H1 (cell line): ENCODE data around the gene EIF2B5. TPM values are rescaled to one million over a fixed set of nuclear protein-coding genes. Genes with fewer than 3 reads are reported as not detected.
A peak's percentile ranks its signal among the peaks of the same experiment; 100 is the strongest.

Source experiments
- CTCF ChIA-PET: fragments of 300-600 bp; sonication (Branson Sonifier 250); formaldehyde crosslinking; loops from one replicate; lab custom pipeline; 2021; ENCODE audit not compliant: partially characterized antibody; lab: Charles Lee
- POLR2A ChIA-PET: fragments of 300-600 bp; sonication (Branson Sonifier 250); formaldehyde crosslinking; loops from one replicate; lab custom pipeline; 2021; ENCODE audit warnings: inconsistent platforms; ENCODE audit not compliant: partially characterized antibody; lab: Charles Lee
- DNase-seq, 2 experiments: peaks; one replicate each; pipeline versions ENCODE4 v3.0.0 to v3.0.0-alpha.2; 2010 to 2022; ENCODE audit warnings: low spot score in 2 of 2, low read depth in 1 of 2, mixed read lengths in 1 of 2
- FAIRE-seq: peaks from 2 replicates; lab custom pipeline; 2011; peaks lifted over from hg19 to GRCh38; lab: Jason Lieb, UNC
- H2AFZ ChIP-seq: 2 replicates; pipeline ENCODE4 v1.8.1; 2012; ENCODE audit warnings: low read length, inconsistent platforms
- H2AK5ac ChIP-seq: 2 replicates; pipeline ENCODE4 v1.6.1; 2013; ENCODE audit warnings: low read depth, low read length
- H2BK120ac ChIP-seq: replicated peaks from 2 replicates; pipeline ENCODE3; 2013; ENCODE audit warnings: low read depth, low read length, inconsistent platforms
- H2BK12ac ChIP-seq: 2 replicates; pipeline ENCODE4 v1.6.1; 2013; ENCODE audit warnings: low read depth, low read length
- H2BK15ac ChIP-seq: 2 replicates; pipeline ENCODE4 v1.6.1; 2013; ENCODE audit warnings: low read length
- H2BK20ac ChIP-seq: 2 replicates; pipeline ENCODE4 v1.6.1; 2013; ENCODE audit warnings: low read length
- H2BK5ac ChIP-seq: 2 replicates; pipeline ENCODE4 v1.6.1; 2013; ENCODE audit warnings: low read depth, low read length
- H3K14ac ChIP-seq: 2 replicates; pipeline ENCODE4 v1.6.1; 2013; ENCODE audit warnings: inconsistent platforms; ENCODE audit not compliant: insufficient read length
- H3K18ac ChIP-seq: 2 replicates; pipeline ENCODE4 v1.6.1; 2013; ENCODE audit warnings: low read length; ENCODE audit errors: extremely low read depth
- H3K23ac ChIP-seq: 2 replicates; pipeline ENCODE4 v1.6.1; 2013; ENCODE audit warnings: inconsistent platforms; ENCODE audit not compliant: insufficient read length
- H3K23me2 ChIP-seq: 2 replicates; pipeline ENCODE4 v1.6.1; 2013; ENCODE audit warnings: low read depth, low read length
- H3K27ac ChIP-seq: 2 replicates; pipeline ENCODE4 v1.6.1; 2011; ENCODE audit warnings: low read depth, low read length, inconsistent platforms
- H3K27me3 ChIP-seq, 4 experiments: replicated peaks in 1 of 4; 1 replicate in 1 of 4; 2 replicates in 3 of 4; pipeline versions ENCODE4 v1.6.1 to v1.8.1; 2011 to 2013; ENCODE audit warnings: low read length in 3 of 4, mild to moderate bottlenecking in 3 of 4, inconsistent platforms in 2 of 4, mixed read lengths in 2 of 4, moderate library complexity in 1 of 4; ENCODE audit not compliant: control insufficient read depth in 3 of 4, insufficient read depth in 3 of 4; ENCODE audit errors: extremely low read depth in 1 of 4
- H3K36me3 ChIP-seq, 4 experiments: 2 replicates each; pipeline versions ENCODE4 v1.6.1 to v1.8.1; 2011 to 2013; ENCODE audit warnings: mild to moderate bottlenecking in 4 of 4, low read length in 3 of 4, moderate library complexity in 2 of 4, control low read depth in 1 of 4, inconsistent platforms in 1 of 4; ENCODE audit not compliant: insufficient read depth in 4 of 4, control insufficient read depth in 2 of 4
- H3K4ac ChIP-seq: replicated peaks from 2 replicates; pipeline ENCODE3; 2013; ENCODE audit warnings: low read length, low read depth, mixed read lengths, inconsistent platforms; ENCODE audit not compliant: insufficient read length
- H3K4me1 ChIP-seq, 4 experiments: replicated peaks in 1 of 4; 1 replicate in 1 of 4; 2 replicates in 3 of 4; pipeline versions ENCODE4 v1.6.1 to v1.8.1; 2011 to 2013; ENCODE audit warnings: low read length in 3 of 4, inconsistent platforms in 2 of 4, mixed read lengths in 1 of 4; ENCODE audit not compliant: insufficient read depth in 4 of 4, control insufficient read depth in 3 of 4
- H3K4me2 ChIP-seq, 2 experiments: 2 replicates each; pipeline versions ENCODE4 v1.6.1 to v1.8.1; 2011 to 2013; ENCODE audit warnings: low read depth in 2 of 2, low read length in 2 of 2, control low read depth in 1 of 2, inconsistent platforms in 1 of 2, mild to moderate bottlenecking in 1 of 2; ENCODE audit not compliant: insufficient read depth in 1 of 2
- H3K4me3 ChIP-seq, 4 experiments: fragments of 200-600, 300-600 bp in 1 of 4; sonication (generic), shearing (Covaris generic), sonication (Bioruptor Twin) in 1 of 4; 2 replicates each; pipeline versions ENCODE4 v1.5.1 to v1.8.1; 2011 to 2016; ENCODE audit warnings: low read length in 4 of 4, low read depth in 3 of 4, control low read depth in 2 of 4, inconsistent platforms in 2 of 4, mild to moderate bottlenecking in 2 of 4, mixed read lengths in 1 of 4, moderate library complexity in 1 of 4; ENCODE audit not compliant: insufficient read depth in 2 of 4; ENCODE audit errors: extremely low read depth in 1 of 4
- H3K56ac ChIP-seq: replicated peaks from 2 replicates; pipeline ENCODE3; 2013; ENCODE audit warnings: low read depth, mild to moderate bottlenecking, mixed read lengths, low read length, inconsistent platforms; ENCODE audit not compliant: insufficient read length
- H3K79me1 ChIP-seq: 2 replicates; pipeline ENCODE4 v1.6.1; 2013; ENCODE audit warnings: low read depth, low read length, control low read depth
- H3K79me2 ChIP-seq, 2 experiments: 2 replicates each; pipeline versions ENCODE4 v1.6.1 to v1.8.1; 2012 to 2013; ENCODE audit warnings: low read length in 2 of 2, mild to moderate bottlenecking in 2 of 2, inconsistent platforms in 1 of 2; ENCODE audit not compliant: insufficient read depth in 2 of 2, control insufficient read depth in 1 of 2
- H3K9ac ChIP-seq, 4 experiments: replicated peaks in 1 of 4; 1 replicate in 1 of 4; 2 replicates in 3 of 4; pipeline versions ENCODE4 v1.6.1 to v1.8.1; 2011 to 2013; ENCODE audit warnings: low read depth in 3 of 4, low read length in 3 of 4, control low read depth in 2 of 4, mild to moderate bottlenecking in 2 of 4, moderate library complexity in 2 of 4, inconsistent platforms in 1 of 4; ENCODE audit errors: extremely low read depth in 1 of 4
- H3K9me3 ChIP-seq, 2 experiments: 2 replicates each; pipeline versions ENCODE4 v1.6.1 to v1.8.1; 2012 to 2013; ENCODE audit warnings: mild to moderate bottlenecking in 2 of 2, moderate library complexity in 2 of 2, control low read depth in 1 of 2, inconsistent platforms in 1 of 2, low read depth in 1 of 2, low read length in 1 of 2, mixed read lengths in 1 of 2; ENCODE audit not compliant: insufficient read depth in 2 of 2
- H4K20me1 ChIP-seq, 2 experiments: replicated peaks in 1 of 2; 2 replicates each; pipeline versions ENCODE3 to v1.8.1; 2011 to 2013; ENCODE audit warnings: inconsistent platforms in 2 of 2, low read length in 2 of 2, mild to moderate bottlenecking in 1 of 2; ENCODE audit not compliant: insufficient read depth in 2 of 2, control insufficient read depth in 1 of 2
- H4K5ac ChIP-seq: 2 replicates; pipeline ENCODE4 v1.6.1; 2013; ENCODE audit warnings: low read length, low read depth, mixed read lengths, inconsistent platforms; ENCODE audit not compliant: insufficient read length
- H4K8ac ChIP-seq: 2 replicates; pipeline ENCODE4 v1.8.0; 2013; ENCODE audit warnings: mild to moderate bottlenecking, moderate library complexity, low read length, inconsistent platforms; ENCODE audit not compliant: insufficient read depth; ENCODE audit errors: extremely low read depth
- H4K91ac ChIP-seq: replicated peaks from 2 replicates; pipeline ENCODE3; 2013; ENCODE audit warnings: low read length, mixed read lengths, inconsistent platforms; ENCODE audit not compliant: insufficient read length
- CBX5 ChIP-seq: fragments of 300-800, 300-1000 bp; sonication (generic); IDR thresholded peaks from 2 replicates; pipeline ENCODE4 v1.7.1; 2016; ENCODE audit warnings: antibody characterized with exemption, low read length, low read depth
- CHD1 ChIP-seq: IDR thresholded peaks from 2 replicates; pipeline ENCODE4 v1.6.1; 2012; ENCODE audit warnings: low read depth, low read length, improper control_type of control experiment
- CHD2 ChIP-seq: IDR thresholded peaks from 2 replicates; pipeline ENCODE4 v1.6.1; 2012; ENCODE audit warnings: low read length, improper control_type of control experiment
- SRF ChIP-seq: IDR thresholded peaks from 2 replicates; pipeline ENCODE4 v1.6.1; 2011; ENCODE audit warnings: mild to moderate bottlenecking, low read depth, low read length, moderate library complexity
- TAF1 ChIP-seq: IDR thresholded peaks from 2 replicates; pipeline ENCODE4 v1.6.1; 2011; ENCODE audit warnings: mild to moderate bottlenecking, low read depth, low read length
- TBP ChIP-seq: IDR thresholded peaks from 2 replicates; pipeline ENCODE4 v1.6.1; 2011; ENCODE audit warnings: low read depth, low read length, improper control_type of control experiment
- WGBS, 2 experiments: shearing (Covaris generic) in 1 of 2; methylation state at CpG; one replicate each; pipeline versions ENCODE4 v1.1.6 to v1.1.7; 2013 to 2015; ENCODE audit warnings: low lambda C conversion rate in 2 of 2, mixed read lengths in 2 of 2, inconsistent platforms in 1 of 2, low coverage in 1 of 2, missing lambda C conversion rate in 1 of 2; ENCODE audit not compliant: insufficient replicate concordance in 2 of 2, insufficient coverage in 1 of 2, insufficient read length in 1 of 2; ENCODE audit errors: extremely low coverage in 1 of 2, missing lambda C conversion rate in 1 of 2; 5-methylcytosine and 5-hydroxymethylcytosine counted together
- polyA plus RNA-seq, 7 experiments: library from polyadenylated mRNA; depleted of rRNA in 3 of 7; stranded (reverse) in 5 of 7; unstranded in 2 of 7; fragments of >200 nt in 5 of 7; fragments of 200-250 nt in 2 of 7; gene quantifications; 1 replicate in 5 of 7; 2 replicates in 1 of 7; 4 replicates in 1 of 7; pipeline versions ENCODE4 v1.2.1 to v1.2.3, GENCODE V29; 2011 to 2013; ENCODE audit warnings: missing spikeins in 2 of 7, mixed read lengths in 2 of 7
- total RNA-seq: library from RNA; stranded (reverse); fragmentation: NEBNext Ultra II Directional; extraction: Animal tissue kit (Norgen Biotek cat#: 25700); gene quantifications from 2 replicates; pipeline ENCODE4 v1.2.1, GENCODE V29; 2021
- TF ChIP-seq, protein P1 (sequence below): IDR thresholded peaks from 2 replicates; pipeline ENCODE4 v1.6.1; 2011; ENCODE audit warnings: low read depth, mild to moderate bottlenecking, low read length; ENCODE audit not compliant: insufficient read depth
- TF ChIP-seq, protein P2 (sequence below), 3 experiments: IDR thresholded peaks; 1 replicate in 2 of 3; 2 replicates in 1 of 3; pipeline versions ENCODE4 v1.5.1 to v1.6.1; 2011; ENCODE audit warnings: low read length in 3 of 3, mild to moderate bottlenecking in 3 of 3, inconsistent platforms in 2 of 3, low read depth in 1 of 3, moderate library complexity in 1 of 3; ENCODE audit not compliant: insufficient read depth in 1 of 3; ENCODE audit errors: control extremely low read depth in 1 of 3

Gene EIF2B5
- total and polyA plus RNA-seq, 2 of the 8 experiments (the other 6 are each of a cell fraction or from before 2014, with no cell fraction given): 33.1 to 40.0 TPM

GRCh38 chr3:184155644-184156521, 20.7 kb downstream of the EIF2B5 start:
- Histone ChIP-seq H2BK20ac (no peak overlapping the region), H4K8ac (peak overlapping the region; percentile 82; the same call in 1 of the 2 replicates), H2BK12ac (0 out of 2 replicates have a peak overlapping the region, but pooled peaks have one; percentile 39), H3K4me3 (peak overlapping the region; percentile 93 to 99 (median 98)), H3K4ac (no peak overlapping the region), H3K36me3 (no peaks in the 10 kb centered on the region), H3K4me1 (peaks cover 2 to 9% (median 5%) of the 10 kb centered on the region in 4 experiments; a peak in 6 of 7 replicates), H3K9me3 (no peaks in the 10 kb centered on the region), H2BK120ac (no peak overlapping the region), H3K27me3 (no peaks in the 10 kb centered on the region), H3K18ac (peak overlapping the region; percentile 97), H3K79me2 (peaks cover 21 to 36% of the 10 kb centered on the region in 2 experiments), H3K4me2 (peak overlapping the region; percentile 96 to 98), H3K23ac (no peak overlapping the region), H2BK15ac (no peak overlapping the region), H3K9ac (peak overlapping the region; percentile 60 to 90 (median 67)), H2AK5ac (no peak overlapping the region), H3K23me2 (peaks cover 16% of the 10 kb centered on the region), H3K56ac (peak overlapping the region; percentile 85), H4K20me1 (peaks cover 0 to 4% of the 10 kb centered on the region in 2 experiments), H3K27ac (peak overlapping the region; percentile 23; the same call in 1 of the 2 replicates), H2AFZ (peak overlapping the region; percentile 77), H3K79me1 (peaks cover 16% of the 10 kb centered on the region), H2BK5ac (peak overlapping the region; percentile 15; the same call in 1 of the 2 replicates), H3K14ac (no peak overlapping the region), H4K91ac (peak overlapping the region; percentile 65), H4K5ac (peak overlapping the region; percentile 95)
- CTCF ChIA-PET: interaction anchor here (0.8 to 1.6 kb wide), 10 partner anchors 9 to 94 kb away, joined by 3 to 7 read pairs (median 4); partner anchors contain the start of gene EEF1AKMT4
- WGBS, 2 experiments: 2% methylated on average over 46 of the region's 47 CpGs; no CpG with 5 or more reads in 1 of the 2 experiments
- peak in 1 of 2 experiments; percentile 69 for DNase-seq
- no peak for FAIRE-seq
- POLR2A ChIA-PET: interaction anchor here (0.6 to 3.3 kb wide), 17 partner anchors 8 to 144 kb away, joined by 3 to 26 read pairs (median 4); partner anchors contain the start of genes ABCF3, AP2M1 and EIF2B5
- TF ChIP-seq, protein P1, sequence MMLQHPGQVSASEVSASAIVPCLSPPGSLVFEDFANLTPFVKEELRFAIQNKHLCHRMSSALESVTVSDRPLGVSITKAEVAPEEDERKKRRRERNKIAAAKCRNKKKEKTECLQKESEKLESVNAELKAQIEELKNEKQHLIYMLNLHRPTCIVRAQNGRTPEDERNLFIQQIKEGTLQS: no peak
- no peak for TF ChIP-seq CHD1
- no peak for TF ChIP-seq CHD2
- 0 out of 2 replicates have a peak, but pooled peaks have one; percentile 13 for TF ChIP-seq TBP
- no peak for TF ChIP-seq SRF
- no peak; the same call in 1 of the 2 replicates for TF ChIP-seq TAF1
- TF ChIP-seq, protein P2, sequence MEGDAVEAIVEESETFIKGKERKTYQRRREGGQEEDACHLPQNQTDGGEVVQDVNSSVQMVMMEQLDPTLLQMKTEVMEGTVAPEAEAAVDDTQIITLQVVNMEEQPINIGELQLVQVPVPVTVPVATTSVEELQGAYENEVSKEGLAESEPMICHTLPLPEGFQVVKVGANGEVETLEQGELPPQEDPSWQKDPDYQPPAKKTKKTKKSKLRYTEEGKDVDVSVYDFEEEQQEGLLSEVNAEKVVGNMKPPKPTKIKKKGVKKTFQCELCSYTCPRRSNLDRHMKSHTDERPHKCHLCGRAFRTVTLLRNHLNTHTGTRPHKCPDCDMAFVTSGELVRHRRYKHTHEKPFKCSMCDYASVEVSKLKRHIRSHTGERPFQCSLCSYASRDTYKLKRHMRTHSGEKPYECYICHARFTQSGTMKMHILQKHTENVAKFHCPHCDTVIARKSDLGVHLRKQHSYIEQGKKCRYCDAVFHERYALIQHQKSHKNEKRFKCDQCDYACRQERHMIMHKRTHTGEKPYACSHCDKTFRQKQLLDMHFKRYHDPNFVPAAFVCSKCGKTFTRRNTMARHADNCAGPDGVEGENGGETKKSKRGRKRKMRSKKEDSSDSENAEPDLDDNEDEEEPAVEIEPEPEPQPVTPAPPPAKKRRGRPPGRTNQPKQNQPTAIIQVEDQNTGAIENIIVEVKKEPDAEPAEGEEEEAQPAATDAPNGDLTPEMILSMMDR (IDR thresholded peaks at IDR 0.05; ENCODE audit: control extremely low read depth in 1 of 3, insufficient read depth in 1 of 3, low read depth in 1 of 3, low read length in 3 of 3): no peak
- TF ChIP-seq CBX5: no peak
